Stimulated activated CD8-positive, alpha-beta memory T cell treated with anti-CD3 and anti-CD28 coated beads, Interleukin-15, amount 100 ng/mL, for 48 hours (primary cell): Measurements from ENCODE around the gene TRIOBP.

Source experiments
- DNase-seq, 2 donors: peaks; one replicate each; pipeline ENCODE4 v3.0.0-alpha.2; 2020; ENCODE audit warnings: low read depth in 2 of 2

The TRIOBP gene

DNA sequence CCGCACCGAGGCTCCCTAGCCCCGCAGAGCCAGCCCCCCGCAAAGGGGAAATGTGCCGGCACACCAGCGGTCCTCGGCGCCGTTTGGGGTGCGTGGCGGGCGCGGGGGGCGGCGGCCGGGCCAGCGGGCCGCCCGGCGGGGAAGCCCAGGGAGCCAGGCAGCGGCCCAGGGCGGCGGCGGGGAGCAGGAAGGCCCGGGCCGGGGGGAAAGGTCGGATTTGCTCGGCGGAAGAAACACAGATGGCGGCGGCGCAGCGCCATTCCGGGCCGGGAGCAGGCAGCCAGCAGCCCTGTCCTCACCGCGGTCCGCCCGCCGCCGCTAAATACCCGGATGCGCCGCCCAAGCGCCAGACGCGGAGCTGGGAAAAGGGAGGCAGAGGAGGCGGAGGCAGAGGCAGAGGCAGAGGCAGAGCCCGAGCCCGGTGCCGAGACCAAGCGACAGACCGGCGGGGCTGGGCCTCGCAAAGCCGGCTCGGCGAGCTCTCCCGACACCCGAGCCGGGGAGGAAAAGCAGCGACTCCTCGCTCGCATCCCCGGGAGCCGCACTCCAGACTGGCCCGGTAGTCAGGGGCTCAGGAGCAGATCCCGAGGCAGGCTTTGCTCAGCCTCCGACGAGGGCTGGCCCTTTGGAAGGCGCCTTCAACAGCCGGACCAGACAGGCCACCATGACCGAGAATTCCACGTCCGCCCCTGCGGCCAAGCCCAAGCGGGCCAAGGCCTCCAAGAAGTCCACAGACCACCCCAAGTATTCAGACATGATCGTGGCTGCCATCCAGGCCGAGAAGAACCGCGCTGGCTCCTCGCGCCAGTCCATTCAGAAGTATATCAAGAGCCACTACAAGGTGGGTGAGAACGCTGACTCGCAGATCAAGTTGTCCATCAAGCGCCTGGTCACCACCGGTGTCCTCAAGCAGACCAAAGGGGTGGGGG lies 108.3 kb downstream of the TRIOBP start:
- peak; percentile 48 to 62 for DNase-seq

DNA sequence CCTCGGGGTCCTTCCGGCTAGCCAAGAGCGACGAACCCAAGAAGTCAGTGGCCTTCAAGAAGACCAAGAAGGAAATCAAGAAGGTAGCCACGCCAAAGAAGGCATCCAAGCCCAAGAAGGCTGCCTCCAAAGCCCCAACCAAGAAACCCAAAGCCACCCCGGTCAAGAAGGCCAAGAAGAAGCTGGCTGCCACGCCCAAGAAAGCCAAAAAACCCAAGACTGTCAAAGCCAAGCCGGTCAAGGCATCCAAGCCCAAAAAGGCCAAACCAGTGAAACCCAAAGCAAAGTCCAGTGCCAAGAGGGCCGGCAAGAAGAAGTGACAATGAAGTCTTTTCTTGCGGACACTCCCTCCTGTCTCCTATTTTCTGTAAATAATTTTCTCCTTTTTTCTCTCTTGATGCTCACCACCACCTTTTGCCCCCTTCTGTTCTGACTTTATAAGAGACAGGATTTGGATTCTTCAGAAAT lies 109.0 kb downstream of the TRIOBP start:
- DNase-seq = no peak

DNA sequence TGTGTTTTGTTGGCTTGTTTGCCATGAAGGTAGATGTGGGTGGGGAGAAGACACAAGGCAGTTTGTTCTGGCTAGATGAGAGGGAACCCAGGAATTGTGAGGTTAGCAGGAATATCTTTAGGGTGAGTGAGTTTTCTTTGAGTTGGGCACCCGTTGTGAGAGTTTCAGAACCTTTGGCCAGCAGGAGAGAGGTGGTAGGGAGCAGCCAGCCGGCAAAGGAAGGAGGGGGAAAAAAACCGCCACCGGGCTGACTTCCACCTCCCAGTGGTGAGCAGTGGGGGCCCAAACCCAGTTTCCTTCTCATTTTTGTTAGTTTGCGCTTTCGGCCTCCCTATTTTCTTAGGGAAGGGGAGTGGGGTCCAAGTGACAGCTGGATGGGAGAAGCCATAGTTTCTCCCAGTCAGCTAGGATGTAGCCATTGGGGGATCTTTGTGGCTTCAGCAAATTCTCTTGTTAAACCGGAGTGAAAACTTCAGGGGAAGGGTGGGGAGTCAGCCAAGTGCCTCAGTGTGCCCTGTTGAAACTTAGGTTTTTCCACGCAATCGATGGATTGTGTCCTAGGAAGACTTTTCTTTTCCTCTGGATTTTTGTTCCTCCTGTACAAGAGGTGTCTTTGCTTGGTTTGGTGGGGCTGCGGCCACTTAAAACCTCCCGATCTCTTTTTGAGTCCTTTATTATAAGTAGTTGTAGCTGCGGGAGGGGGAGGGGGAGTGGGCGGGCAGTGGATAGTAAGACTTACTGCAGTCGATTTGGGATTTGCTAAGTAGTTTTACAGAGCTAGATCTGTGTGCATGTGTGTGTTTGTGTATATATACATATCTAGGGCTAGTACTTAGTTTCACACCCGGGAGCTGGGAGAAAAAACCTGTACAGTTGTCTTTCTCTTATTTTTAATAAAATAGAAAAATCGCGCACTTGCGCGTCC lies 109.8 kb downstream of the TRIOBP start:
- DNase-seq = no peak

DNA sequence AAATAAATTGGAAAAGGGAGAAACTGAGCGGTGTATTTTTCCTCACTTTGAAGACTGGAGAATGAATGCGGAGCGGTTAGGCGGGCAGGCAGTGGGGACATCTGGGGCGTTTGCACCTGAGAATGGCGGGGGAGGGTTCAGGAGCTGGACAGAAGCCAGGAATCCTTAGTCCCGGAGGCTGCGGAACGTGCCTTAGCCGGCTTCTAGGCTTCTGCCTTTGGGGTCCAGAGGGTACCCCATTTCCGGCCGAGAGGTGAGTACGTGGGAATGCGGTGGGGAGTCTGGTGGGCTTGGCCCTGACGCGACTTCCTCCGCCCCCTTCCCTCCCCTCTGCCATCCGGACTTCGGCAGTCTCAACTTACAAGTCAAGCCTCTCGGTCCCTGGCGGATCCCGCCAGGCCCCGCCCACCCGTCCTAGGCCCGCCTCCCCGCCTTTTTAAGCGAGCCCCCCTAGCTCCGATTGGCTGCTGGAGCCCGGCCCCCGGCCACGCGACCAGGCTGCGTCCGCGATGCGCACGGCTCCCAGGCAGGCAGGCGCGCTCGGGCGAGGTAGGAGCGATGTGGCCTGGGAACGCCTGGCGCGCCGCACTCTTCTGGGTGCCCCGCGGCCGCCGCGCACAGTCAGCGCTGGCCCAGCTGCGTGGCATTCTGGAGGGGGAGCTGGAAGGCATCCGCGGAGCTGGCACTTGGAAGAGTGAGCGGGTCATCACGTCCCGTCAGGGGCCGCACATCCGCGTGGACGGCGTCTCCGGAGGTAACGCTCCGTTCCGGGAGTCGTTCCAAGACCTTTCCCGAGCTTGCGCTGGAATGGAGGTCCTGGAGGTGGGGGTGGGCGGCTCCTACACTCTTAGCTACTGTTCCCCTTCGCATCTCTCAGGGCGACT lies 110.8 kb downstream of the TRIOBP start, which contains the start of gene GCAT:
GCAT (plus strand) TSS at position 525 of the 884 bp plus-strand sequence; CDS start at position 559, 34 bp downstream.
- DNase-seq = peak; percentile 88 to 93

DNA sequence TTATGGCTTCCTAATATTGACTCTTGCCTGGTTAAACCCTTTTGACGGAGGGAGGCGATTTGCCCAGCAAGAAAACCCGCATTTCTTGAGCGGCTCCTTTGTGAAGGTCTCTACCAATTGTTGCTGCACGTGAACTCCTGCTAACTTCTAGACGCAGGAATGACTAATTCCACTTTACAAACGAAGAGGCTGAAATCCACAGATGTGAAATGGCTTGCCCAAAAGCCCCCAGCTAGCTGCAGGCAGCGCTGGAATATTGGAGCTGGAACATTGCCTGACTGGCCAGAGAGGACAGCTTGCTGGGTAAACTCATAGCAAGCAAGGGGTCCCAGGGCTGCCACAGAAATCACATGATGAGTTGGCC lies 111.4 kb downstream of the TRIOBP start:
- no peak for DNase-seq

DNA sequence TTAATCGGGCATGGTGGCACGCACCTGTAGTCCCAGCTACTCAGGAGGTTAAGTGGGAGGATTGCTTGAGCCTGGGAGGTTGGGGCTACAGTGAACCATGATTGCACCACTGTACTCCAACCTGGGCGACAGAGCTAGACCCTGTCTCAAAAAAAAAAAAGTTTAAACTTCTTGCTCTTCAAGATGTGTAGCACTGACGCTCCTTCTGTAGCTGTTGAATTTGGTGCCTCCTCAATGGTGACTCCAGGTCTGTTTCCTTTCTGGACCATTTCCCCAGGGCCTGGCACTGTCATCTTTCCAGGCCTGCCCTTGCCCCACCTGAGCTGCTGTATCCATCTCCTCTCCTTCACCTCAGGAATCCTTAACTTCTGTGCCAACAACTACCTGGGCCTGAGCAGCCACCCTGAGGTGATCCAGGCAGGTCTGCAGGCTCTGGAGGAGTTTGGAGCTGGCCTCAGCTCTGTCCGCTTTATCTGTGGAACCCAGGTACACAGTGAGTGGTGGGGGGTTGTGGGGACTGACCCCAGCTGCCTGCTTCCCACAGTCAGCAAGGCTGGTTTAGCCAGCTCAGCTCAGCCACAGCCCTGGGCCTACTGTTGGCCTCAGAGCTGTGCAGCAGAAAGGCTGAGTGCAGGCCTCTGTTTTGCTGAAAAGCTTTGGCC lies 113.0 kb downstream of the TRIOBP start:
- no peak for DNase-seq

DNA sequence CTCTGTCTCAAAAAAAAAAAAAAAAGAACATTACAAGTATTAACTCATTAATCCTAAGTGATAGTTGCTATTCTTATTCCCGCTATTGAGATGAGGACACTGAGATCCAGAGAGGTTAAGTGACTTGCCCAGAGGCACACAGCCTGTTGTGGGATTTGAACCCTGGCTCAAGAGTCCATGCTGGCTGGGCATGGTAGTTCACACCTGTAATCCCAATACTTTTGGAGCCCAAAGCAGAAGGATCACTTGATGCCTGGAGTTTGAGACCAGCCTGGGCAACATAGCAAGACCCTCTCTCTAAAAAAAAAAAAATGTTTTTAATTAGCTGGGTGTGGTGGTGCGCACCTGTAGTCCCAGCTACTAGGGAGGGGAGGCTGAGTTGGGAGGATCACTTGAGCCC lies 115.0 kb downstream of the TRIOBP start:
- DNase-seq = no peak

DNA sequence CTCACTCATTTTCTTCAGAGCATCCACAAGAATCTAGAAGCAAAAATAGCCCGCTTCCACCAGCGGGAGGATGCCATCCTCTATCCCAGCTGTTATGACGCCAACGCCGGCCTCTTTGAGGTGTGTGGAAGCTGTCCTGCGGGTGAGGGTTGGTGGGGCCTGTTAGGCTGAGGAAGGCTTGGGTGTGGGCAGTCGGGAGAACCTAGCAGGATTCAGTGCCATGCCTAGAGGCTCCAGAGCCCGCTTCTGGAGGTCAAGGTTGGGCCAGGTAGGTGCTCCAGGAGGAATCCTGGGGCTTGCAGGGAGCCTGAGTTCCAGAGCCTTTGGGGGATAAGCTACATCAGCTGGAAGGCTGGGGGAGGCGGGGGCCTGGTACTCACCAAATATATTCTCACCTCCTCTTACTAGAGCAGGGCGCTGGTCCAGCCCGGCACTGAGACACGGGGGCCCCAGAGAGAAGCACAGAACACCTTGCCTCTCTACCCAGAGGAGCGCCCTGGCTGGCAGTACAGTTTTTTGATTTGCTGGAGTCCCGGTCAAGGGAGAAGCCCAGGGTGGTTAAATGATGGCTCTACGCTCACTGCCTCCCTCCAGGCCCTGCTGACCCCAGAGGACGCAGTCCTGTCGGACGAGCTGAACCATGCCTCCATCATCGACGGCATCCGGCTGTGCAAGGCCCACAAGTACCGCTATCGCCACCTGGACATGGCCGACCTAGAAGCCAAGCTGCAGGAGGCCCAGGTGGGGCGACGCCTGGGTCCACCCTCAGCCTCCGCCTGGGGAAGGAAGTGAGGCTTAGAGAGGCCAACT lies 116.2 kb downstream of the TRIOBP start:
- no peak for DNase-seq

DNA sequence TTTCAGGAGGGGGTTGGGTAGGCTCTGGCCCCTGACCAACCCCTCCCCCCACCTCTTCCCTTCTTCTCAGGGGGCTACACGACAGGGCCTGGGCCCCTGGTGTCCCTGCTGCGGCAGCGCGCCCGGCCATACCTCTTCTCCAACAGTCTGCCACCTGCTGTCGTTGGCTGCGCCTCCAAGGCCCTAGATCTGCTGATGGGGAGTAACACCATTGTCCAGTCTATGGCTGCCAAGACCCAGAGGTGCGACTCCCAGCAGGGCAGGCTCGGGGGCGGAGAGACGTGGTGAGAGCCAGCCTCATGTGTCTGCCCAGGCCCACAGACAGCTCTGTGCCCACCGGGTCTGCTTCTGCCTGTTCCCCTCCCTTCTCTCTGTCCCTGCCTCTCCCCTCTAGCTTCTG lies 118.7 kb downstream of the TRIOBP start:
- no peak for DNase-seq

DNA sequence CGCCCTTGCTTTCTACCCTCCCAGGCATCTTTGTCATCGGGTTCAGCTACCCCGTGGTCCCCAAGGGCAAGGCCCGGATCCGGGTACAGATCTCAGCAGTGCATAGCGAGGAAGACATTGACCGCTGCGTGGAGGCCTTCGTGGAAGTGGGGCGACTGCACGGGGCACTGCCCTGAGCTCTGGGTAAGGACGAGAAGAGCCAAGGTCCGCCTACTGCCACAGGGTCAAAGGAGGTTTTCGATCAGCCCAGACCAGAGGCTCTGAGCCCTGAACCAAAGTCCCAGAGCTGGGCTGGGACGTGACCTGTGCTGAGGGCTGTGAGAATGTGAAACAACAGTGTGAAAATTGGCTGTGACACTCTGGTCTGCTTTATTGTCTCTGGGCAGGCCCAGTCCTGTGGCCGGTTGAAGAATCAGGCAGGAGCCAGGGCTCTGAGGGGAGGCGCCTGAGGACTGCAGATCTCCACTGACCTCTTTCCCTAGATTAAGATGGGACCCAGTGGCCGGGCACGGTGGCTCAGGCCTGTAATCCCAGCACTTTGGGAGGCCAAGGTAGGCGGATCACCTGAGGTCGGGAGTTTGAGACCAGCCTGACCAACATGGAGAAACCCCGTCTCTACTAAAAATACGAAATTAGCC lies 119.8 kb downstream of the TRIOBP start:
- DNase-seq = no peak

DNA sequence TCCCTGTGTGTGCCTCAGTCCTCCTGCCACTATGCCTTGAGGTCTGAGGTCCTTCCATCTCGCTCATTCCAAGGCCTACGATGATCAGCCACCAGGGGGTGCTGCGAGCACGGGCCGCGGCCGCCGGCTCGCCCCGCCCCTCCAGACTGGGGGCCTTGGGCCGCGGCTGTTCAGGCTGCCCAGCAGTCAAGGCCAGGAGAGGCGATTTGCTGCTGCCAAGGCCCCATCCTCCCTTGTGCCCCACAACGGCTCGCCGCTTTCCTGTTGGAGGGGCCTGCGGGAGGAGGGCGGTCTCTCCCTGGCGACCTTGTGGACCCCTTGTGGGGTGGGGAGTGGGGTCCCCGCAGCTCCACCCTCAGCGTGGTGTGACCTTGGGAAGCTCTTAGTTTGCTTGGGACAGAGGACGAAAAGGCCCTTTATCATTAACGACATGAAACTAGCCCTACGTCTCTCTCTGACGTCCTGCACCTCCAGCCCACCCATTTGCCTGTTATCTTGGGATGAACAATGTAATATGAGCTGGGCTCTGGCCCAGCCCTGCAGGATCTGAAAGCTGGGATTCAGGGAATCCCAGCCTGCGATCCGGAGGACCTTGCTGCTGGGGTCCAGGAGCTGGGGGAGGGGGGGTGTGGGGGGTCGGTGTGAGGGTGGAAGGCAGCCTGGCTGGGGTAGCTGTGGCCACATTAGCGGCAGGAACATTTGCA lies 121.0 kb downstream of the TRIOBP start:
- peak; percentile 67 to 72 for DNase-seq

DNA sequence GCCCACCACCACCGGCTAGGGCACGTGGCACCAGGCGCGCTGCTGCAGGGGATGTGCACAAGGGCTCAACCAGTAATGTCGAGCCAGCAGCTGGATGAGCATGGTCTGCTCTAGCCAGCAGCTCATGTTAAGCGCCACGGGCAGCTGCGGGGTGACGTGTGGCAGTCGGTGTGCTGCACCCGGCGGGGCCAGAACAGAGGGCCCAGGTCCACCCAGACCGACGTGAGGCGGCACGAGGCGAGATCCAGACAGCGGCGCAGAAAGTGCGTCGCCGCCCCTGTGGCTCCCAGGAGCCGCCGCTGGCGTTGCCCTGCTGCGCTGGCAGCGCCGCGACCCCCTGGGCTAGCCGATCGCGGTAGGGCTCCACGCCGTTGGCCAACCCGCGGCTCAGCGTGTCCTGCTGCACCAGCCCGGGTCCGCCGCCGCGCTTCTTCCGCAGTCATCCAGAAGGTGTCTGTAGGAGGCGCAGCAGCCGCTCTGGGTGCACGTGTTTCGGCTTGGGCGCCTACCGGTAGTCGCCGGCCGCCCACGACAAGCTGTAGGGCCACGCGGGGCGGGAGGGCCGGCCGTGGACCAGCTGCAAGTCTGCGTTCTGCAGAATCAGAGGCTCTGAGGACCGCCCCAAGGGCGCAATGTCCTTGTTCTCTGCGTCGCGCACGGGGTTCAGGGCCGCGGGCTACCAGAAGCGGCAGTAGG lies 121.7 kb downstream of the TRIOBP start:
- DNase-seq = peak; percentile 48 to 51

DNA sequence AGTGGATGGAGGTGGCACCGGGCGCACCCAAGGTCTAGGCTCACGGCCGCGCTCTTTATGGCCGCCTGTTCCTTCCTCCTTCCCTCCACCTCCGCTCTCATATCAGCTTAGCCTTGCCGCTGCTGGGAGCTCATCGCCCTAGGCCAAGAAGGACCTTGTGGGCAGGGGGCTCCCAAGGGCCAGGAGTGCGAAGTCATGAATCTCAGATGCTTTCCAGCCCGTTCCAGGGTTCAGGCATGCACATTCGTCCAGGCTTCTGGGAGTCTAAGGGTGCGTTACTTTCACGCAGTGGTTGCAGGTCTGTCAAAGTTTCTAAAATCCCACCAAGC lies 122.2 kb downstream of the TRIOBP start:
- no peak for DNase-seq

DNA sequence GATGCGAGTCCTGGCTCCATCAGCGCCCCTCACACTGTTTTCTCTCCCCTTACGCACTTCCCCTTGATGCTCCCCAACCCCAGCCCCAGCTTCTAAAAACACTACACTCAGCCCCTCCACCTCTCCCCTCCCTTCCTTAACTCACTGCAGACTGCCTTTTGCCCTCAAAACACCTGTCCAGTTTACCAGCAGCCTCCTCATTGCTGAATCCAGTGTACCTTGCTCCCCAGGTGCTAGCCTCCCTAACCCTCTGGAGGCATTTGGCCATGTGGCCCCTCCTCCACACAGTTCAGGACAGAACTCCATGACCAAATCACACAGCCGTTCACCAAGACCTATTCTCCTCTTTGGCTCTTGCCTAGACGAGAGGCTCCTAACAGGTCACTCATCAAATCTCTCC lies 123.5 kb downstream of the TRIOBP start:
- DNase-seq = no peak

DNA sequence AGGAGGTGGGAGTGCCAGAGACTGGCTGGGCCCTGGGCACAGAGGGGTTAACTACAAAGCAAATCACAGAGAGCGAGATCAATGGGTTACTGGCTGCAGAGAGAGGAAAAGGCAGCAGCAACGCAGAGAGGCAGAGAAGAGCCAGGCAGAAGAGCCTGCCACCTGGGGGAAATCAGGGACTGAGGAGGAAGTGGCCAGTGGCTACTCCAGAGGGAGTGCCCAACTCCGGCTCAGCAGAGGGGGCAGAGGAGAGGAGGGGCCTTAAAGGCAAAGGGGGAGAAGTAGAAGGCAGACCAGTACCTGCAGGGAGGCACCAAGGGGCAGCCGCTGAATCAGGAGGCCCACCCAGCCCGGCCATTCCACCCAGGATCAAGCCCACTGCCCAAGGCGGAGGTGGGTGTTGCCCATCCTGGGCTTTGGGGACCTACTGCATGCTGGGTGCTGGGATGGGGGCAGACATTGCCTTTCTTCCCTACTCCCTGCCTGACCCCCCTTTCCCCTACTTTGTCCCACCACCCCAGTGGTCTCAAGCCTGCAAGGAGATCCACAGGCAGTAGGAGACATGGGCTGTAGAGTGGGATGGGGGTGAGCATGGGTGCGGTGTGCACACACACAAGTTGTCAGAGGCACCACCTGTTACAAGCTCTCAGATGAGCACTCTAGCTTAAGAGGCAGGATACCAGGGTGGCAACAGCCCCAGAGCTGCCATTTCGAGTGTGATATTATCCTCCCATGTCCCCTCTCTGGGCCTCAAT lies 125.4 kb downstream of the TRIOBP start:
- DNase-seq = no peak

DNA sequence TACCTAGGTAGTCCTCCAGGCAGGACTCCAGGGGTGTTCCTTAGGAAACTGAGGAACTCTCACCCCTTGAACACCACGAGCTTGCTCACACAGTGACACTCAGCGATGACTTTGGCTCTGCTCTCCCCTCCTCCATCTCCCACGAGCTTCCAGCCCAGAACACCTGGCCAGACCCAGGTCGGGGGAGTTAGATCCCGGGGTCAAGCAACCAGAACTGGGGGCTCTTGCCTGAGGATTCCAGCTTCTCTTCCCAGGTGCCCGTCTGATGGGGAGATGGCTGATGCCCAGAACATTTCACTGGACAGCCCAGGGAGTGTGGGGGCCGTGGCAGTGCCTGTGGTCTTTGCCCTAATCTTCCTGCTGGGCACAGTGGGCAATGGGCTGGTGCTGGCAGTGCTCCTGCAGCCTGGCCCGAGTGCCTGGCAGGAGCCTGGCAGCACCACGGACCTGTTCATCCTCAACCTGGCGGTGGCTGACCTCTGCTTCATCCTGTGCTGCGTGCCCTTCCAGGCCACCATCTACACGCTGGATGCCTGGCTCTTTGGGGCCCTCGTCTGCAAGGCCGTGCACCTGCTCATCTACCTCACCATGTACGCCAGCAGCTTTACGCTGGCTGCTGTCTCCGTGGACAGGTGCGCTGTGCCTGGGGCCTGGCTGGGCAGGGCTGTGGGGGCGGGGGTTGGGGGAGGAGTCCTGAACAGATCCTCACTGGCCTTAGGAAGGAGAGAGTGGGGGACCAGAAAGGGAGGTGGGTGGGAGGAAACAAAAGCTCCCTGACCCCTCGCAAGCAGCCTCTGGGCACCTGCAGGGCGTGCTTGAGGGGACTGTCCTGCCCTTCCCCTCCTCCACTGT lies 126.5 kb downstream of the TRIOBP start, which contains the start of gene GALR3:
GALR3 (plus strand) TSS at position 249 of the 852 bp plus-strand sequence; CDS start at position 274, 25 bp downstream.
- no peak for DNase-seq
